ENCODE results near the gene BCO2.
"Not testable (repeated sequence)": the region's sequence is repeated elsewhere in the genome, so short reads cannot be mapped to it uniquely, and the experiment has no call there.

BCO2 gene

DNA sequence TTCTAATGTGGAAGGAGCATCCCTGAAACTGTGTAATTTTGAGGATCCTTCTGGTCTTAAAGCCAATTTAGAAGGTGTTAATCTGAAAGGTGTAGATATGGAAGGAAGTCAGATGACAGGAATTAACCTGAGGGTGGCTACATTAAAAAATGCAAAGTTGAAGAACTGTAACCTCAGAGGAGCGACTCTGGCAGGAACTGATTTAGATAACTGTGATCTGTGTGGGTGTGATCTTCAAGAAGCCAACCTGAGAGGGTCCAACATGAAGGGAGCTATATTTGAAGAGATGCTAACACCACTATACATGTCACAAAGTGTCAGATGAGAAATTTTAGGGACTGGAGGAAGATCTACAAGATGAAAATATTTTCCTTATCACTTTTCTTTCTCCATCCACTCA lies 7.6 kb downstream of the BCO2 start:
- no peak for ATAC-seq

DNA sequence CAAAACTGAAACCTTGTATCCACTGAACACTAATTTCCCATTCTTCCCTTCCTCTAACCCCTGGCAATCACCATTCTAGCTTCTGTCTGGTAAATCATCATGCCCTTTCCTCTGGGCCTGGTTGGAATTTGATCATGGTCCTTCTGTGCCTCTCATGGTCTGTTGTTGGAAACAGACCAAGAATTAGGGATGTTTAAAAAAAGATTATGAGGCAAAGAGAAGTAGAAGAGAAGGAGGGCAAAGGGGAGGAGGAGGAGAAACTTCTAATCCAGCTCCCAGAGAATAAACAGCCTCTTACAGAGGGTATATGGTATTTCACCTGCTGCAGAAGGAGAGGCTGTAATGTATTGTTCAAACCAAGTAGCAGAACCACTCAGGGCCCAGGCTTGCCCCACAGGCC lies 10.6 kb downstream of the BCO2 start:
- Mint-ChIP-seq H3K27ac (no peak overlapping the region), H3K27me3 (peaks cover 9% of the 10 kb centered on the region), H3K4me1 (peaks cover 9% of the 10 kb centered on the region), H3K9me3 (no peaks in the 10 kb centered on the region), H3K36me3 (no peaks in the 10 kb centered on the region), H3K4me3 (no peak overlapping the region)
- ATAC-seq: no peak

More for the DNA sequence above, 7.6 kb downstream of the BCO2 start:
- Mint-ChIP-seq H3K36me3 (no peaks in the 10 kb centered on the region), H3K4me3 (no peak overlapping the region), H3K27ac (no peak overlapping the region), H3K4me1 (peaks cover 25% of the 10 kb centered on the region), H3K9me3 (no peaks in the 10 kb centered on the region), H3K27me3 (no peaks in the 10 kb centered on the region)

DNA sequence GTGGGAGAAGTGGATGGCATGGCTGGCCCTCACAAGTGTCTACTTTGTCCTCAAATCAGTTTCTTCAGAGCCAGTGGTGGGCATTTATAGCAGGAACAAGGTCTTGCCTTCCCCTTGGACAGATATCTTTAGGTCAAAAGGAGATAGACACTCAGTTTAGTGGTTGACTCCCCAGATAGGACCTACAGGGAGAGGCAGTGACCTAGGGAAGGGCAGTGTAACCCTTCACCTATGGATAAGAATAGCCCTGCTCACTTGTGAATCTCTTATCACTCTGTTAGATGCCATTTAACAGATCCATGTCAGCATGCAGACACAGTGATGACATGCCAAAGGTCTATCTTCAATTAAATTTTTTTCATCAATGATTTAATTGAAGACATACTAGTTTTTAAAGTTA lies 11.0 kb downstream of the BCO2 start:
- ATAC-seq: no peak
- H3K4me1 Mint-ChIP-seq: peaks cover 9% of the 10 kb centered on the region
- peaks cover 9% of the 10 kb centered on the region for H3K27me3 Mint-ChIP-seq
- H3K9me3 Mint-ChIP-seq: no peaks in the 10 kb centered on the region
- H3K36me3 Mint-ChIP-seq: no peaks in the 10 kb centered on the region
- no peak overlapping the region for H3K4me3 Mint-ChIP-seq
- H3K27ac Mint-ChIP-seq: no peak overlapping the region

DNA sequence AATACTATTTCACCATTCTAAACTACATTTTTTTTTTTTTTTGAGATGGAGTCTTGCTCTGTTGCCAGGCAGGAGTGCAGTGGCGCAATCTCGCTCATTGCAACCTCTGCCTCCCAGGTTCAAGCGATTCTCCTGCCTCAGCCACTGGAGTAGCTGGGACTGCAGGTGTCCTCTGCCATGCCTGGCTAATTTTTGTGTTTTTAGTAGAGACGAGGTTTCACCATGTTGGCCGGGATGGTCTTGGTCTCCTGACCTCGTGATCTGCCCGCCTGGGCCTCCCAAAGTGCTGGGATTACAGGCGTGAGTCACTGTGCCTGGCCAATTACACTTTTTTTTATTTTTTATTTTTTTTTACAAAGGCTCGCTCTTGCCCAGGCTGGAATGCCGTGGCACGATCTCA lies 19.8 kb downstream of the BCO2 start:
- not testable (repeated sequence) for H3K36me3 Mint-ChIP-seq, H3K27ac Mint-ChIP-seq, H3K4me3 Mint-ChIP-seq, H3K27me3 Mint-ChIP-seq, ATAC-seq, H3K9me3 Mint-ChIP-seq, H3K4me1 Mint-ChIP-seq

DNA sequence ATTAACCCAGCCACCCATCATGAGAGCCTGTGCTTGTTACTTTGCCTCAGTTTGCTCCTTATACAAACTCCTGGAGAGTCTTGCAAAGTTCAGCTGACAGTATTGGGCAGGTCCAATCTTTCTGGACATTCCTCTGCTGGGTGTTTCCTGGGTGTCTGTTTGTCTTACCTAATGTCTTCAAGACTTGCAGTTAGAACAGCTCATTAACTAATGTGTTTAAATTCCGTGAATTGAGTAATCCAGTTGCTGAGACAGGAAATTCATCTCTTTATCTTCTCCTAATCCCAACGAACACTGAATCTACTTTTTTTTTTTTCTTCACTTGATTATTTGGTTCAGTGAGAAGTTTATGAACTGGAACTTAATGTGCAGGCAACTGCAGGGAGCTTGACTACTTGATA lies 20.6 kb downstream of the BCO2 start:
- no peak overlapping the region for H3K4me3 Mint-ChIP-seq
- peaks cover 2% of the 10 kb centered on the region for H3K9me3 Mint-ChIP-seq
- no peak for ATAC-seq

DNA sequence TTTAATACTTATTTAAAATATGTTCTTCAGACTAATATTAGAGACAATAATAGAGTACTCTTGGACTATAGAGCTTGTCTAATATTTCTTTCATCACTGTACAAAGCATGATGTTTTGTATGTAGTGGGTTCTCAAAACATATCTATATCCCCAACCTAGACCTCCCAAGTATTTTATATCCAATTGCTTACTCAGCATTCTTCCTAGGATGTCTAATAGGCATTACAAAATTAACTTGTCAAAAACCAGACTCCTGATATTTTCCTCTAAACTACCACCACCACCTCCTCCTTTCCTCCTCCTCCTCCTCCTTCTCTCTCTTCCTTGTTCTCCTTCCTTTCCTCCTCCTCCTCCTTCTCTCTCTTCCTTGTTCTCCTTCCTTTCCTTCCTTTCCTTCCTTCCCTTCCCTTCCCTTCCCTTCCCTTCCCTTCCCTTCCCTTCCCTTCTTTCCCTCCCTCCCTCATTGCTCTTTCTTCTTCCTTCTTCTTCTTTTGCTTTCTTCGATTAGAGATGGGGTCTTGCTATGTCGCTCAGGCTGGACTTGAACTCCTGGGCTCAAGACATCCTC lies 21.3 kb downstream of the BCO2 start:
- Mint-ChIP-seq H3K9me3 (peaks cover 2% of the 10 kb centered on the region), H3K27me3 (peaks cover 8% of the 10 kb centered on the region), H3K4me3 (no peak overlapping the region), H3K4me1 (no peaks in the 10 kb centered on the region), H3K27ac (no peak overlapping the region), H3K36me3 (no peaks in the 10 kb centered on the region)
- no peak for ATAC-seq

More for the DNA sequence above, 20.6 kb downstream of the BCO2 start:
- H3K36me3 Mint-ChIP-seq: no peaks in the 10 kb centered on the region
- H3K27ac Mint-ChIP-seq: no peak overlapping the region
- H3K4me1 Mint-ChIP-seq: no peaks in the 10 kb centered on the region
- H3K27me3 Mint-ChIP-seq: peaks cover 8% of the 10 kb centered on the region

DNA sequence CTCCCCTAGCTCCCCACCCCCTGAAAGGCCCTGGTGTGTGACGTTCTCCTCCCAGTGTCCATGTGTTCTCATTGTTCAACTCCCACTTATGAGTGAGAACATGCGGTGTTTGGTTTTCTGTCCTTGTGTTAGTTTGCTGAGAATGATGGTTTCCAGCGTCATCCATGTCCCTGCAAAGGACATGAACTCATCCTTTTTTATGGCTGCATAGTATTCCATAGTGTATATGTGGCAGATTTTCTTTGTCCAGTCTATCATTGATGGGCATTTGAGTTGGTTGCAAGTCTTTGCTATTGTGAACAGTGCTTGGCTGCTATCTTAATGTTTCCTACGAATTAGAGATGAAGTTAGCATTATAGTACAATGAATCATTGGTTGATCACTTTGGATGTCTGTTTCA lies 23.8 kb downstream of the BCO2 start:
- not testable (repeated sequence) for ATAC-seq, H3K9me3 Mint-ChIP-seq, H3K4me3 Mint-ChIP-seq, H3K36me3 Mint-ChIP-seq, H3K4me1 Mint-ChIP-seq, H3K27me3 Mint-ChIP-seq, H3K27ac Mint-ChIP-seq

DNA sequence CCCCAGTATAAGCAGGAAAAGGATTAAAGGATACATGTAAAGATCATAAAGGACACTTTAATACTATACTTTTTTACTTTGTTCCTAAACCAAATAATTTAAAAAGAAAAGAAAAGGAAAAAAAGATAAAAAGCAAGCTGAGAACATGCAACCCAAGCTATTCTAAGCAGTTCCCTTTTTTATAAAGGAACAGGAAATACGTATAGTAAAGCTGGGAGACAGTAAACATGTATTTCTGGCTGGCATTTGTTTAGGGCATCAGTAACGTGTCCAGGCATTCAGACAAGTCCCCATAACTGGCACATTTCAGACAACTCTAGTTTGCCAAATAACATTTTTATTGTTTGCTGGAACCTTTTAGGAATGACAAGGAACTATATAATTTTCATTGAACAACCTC lies 24.9 kb downstream of the BCO2 start:
- H3K9me3 Mint-ChIP-seq: peaks cover 2% of the 10 kb centered on the region
- no peak overlapping the region for H3K27ac Mint-ChIP-seq
- no peaks in the 10 kb centered on the region for H3K36me3 Mint-ChIP-seq
- H3K4me3 Mint-ChIP-seq: no peak overlapping the region
- H3K27me3 Mint-ChIP-seq: peaks cover 8% of the 10 kb centered on the region
- H3K4me1 Mint-ChIP-seq: no peaks in the 10 kb centered on the region
- ATAC-seq: no peak

DNA sequence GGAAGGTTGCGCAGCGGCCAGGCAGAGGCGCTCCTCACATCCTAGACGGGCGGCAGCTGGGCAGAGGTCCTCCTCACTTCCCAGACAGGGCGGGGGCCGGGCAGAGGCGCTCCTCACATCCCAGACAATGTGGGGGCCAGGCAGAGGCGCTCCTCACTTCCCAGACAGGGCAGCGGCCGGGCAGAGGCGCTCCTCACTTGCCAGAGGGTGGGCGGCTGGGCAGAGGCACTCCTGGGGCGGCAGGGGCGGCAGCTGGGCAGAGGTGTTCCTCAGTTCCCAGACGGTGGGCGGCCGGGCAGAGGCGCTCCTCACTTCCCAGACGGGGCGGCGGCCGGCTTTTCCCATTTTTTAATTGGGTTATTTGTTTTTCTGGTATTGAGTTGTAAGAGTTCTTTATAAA lies 30.8 kb downstream of the BCO2 start:
- ATAC-seq: no peak

DNA sequence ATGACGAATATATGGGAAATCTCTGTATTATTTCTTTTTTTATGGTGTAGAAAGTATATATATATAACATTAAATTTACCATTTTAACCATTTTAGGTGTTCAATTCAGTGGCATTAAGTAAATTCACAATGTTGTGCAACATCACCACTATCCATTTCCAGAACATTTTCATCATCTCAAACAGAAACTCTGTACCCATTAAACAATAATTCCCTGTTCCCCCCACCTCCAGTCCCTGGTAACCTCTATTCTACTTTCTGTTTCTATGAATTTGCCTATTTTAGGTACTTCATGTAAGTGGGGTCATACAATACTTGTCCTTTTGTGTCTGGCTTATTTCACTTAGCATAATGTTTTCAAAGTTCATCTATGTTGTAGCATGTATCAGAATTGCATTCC lies 35.6 kb downstream of the BCO2 start:
- no peak for ATAC-seq
- no peaks in the 10 kb centered on the region for H3K4me1 Mint-ChIP-seq
- H3K27ac Mint-ChIP-seq: no peak overlapping the region
- no peaks in the 10 kb centered on the region for H3K9me3 Mint-ChIP-seq
- H3K4me3 Mint-ChIP-seq: no peak overlapping the region
- H3K36me3 Mint-ChIP-seq: no peaks in the 10 kb centered on the region
- no peaks in the 10 kb centered on the region for H3K27me3 Mint-ChIP-seq

More for the DNA sequence above, 30.8 kb downstream of the BCO2 start:
- Mint-ChIP-seq H3K9me3 (no peaks in the 10 kb centered on the region), H3K4me3 (no peak overlapping the region), H3K36me3 (no peaks in the 10 kb centered on the region), H3K27ac (no peak overlapping the region), H3K27me3 (no peaks in the 10 kb centered on the region), H3K4me1 (no peaks in the 10 kb centered on the region)

DNA sequence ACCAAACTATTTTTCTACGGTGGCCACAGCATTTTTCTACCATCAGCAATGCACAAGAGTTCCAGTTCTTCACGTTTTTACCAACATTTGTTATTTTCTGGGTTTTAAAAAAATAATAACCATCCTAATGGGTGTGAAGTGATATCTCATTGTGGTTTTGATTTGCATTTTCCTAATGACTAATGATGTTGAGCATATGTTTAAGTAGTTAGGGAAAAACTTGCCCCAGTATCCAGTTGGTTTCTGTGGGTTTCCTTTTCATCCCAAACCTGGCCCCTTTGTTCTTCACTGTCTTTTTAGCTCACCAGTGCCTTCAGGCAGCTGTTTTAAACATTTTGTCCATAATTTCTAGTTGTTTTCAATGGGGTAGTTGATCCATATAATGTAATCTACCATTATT lies 36.2 kb downstream of the BCO2 start:
- no peaks in the 10 kb centered on the region for H3K36me3 Mint-ChIP-seq
- H3K4me3 Mint-ChIP-seq: no peak overlapping the region
- no peak for ATAC-seq
- H3K4me1 Mint-ChIP-seq: no peaks in the 10 kb centered on the region
- no peaks in the 10 kb centered on the region for H3K9me3 Mint-ChIP-seq
- no peak overlapping the region for H3K27ac Mint-ChIP-seq
- H3K27me3 Mint-ChIP-seq: no peaks in the 10 kb centered on the region

DNA sequence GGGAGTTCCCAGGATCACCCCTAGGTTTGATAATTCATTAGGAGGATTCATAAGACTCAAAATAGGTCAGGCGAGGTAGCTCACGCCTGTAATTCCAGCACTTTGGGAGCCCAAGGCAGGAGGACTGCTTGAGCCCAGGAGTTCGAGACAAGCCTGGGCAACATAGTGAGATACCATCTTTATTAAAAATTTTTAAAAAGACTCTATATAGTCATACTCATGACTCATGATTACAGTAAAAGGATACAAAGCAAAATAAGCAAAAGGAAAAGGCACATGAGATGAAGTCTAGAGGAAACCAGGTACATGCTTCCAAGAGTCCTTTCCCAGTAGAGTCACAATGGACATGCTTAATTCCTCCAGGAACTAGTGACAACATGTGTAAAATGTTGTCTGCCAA lies 37.0 kb downstream of the BCO2 start:
- no peak for ATAC-seq
- Mint-ChIP-seq H3K36me3 (no peaks in the 10 kb centered on the region), H3K4me3 (no peak overlapping the region), H3K27ac (no peak overlapping the region), H3K9me3 (no peaks in the 10 kb centered on the region), H3K27me3 (no peaks in the 10 kb centered on the region), H3K4me1 (no peaks in the 10 kb centered on the region)

DNA sequence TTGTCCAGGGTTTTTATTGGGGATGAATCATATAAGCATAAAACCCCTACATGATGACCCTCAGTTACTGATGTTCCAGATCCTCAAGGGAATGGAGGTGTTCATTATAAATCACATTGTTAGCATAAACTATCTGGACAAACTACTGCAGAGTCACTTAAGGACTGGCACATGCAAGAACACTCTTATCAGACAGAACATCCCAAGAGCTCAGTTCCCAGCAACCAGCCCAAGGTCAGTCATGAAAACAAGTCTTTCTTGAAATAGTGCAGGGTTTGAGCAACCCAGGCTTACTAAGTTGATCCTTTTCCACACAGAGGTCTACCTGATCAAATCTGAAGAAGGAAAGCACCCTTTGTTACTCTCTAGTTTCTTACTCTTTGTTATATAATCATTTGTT lies 37.4 kb downstream of the BCO2 start:
- no peaks in the 10 kb centered on the region for H3K4me1 Mint-ChIP-seq
- no peak for ATAC-seq
- H3K4me3 Mint-ChIP-seq: no peak overlapping the region
- H3K27ac Mint-ChIP-seq: no peak overlapping the region
- no peaks in the 10 kb centered on the region for H3K9me3 Mint-ChIP-seq
- no peaks in the 10 kb centered on the region for H3K27me3 Mint-ChIP-seq
- H3K36me3 Mint-ChIP-seq: no peaks in the 10 kb centered on the region

DNA sequence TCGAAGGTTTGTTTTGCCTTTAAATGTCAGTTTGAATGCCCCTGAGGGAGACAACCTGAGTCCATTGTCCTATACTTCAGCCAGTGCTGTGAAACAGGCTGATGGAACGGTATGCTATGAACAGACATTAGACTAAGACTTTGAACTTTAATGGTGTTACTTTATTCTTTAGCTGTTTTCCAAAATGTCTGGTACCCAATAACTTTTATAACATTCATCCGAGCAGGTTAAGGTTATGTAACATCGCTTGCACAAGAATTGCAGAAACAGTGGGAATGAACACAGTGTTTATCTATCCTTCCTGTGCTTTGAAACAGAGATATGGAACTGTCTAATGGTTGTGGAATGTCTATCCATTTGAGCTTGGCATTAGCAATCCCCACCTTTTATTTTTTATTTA lies 38.4 kb downstream of the BCO2 start:
- H3K4me1 Mint-ChIP-seq: no peaks in the 10 kb centered on the region
- no peaks in the 10 kb centered on the region for H3K27me3 Mint-ChIP-seq
- H3K4me3 Mint-ChIP-seq: no peak overlapping the region
- H3K27ac Mint-ChIP-seq: no peak overlapping the region
- ATAC-seq: no peak
- no peaks in the 10 kb centered on the region for H3K36me3 Mint-ChIP-seq
- H3K9me3 Mint-ChIP-seq: no peaks in the 10 kb centered on the region

DNA sequence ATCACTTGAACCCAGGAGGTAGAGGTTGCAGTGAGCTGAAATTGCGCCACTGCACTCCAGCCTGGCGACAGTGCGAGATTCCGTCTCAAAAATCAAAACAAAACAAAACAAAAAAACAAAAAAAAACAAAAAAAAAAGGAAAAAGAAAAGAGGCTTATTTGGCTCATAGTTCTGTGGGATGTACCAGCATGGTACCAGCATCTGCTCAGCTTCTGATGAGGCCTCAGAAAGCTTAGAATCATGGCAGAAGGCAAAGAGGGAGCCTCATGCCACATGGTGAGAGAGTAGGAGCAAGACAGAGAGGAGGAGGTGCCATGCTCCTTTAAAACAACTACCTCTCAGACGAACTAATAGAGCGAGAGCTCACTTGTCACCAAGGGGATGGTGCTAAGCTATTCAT lies 40.3 kb downstream of the BCO2 start:
- H3K27me3 Mint-ChIP-seq: no peaks in the 10 kb centered on the region
- no peak for ATAC-seq
- H3K4me3 Mint-ChIP-seq: no peak overlapping the region
- H3K4me1 Mint-ChIP-seq: peaks cover 6% of the 10 kb centered on the region
- H3K27ac Mint-ChIP-seq: no peak overlapping the region
- H3K9me3 Mint-ChIP-seq: no peaks in the 10 kb centered on the region
- H3K36me3 Mint-ChIP-seq: no peaks in the 10 kb centered on the region

DNA sequence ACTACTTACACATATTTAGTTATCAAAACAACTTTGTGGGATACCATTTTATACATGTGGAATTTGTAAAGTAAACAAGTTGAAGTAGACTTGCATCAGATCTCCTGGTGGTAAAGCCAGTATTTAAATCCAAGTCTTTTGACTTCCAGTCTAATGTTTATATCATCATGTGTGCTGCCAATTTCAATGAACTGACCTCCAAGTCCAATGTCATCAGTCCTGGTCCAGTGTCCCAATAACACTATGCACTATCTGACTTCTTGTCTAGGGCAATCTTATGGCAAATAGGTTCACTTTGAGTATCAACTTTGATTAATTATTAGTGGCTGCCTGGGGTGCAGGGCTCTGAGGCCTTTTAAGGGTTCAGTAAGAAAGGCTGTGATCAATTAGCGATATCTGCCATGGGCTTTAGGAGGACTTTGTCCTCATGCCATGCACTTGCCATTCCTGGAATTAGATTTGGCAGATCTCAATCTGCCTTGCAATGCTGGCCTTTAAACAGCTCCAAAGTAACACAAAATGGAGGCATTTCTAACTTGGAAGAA lies 41.3 kb downstream of the BCO2 start:
- Mint-ChIP-seq H3K4me3 (no peak overlapping the region), H3K36me3 (no peaks in the 10 kb centered on the region), H3K27ac (no peak overlapping the region), H3K9me3 (no peaks in the 10 kb centered on the region), H3K27me3 (no peaks in the 10 kb centered on the region), H3K4me1 (peaks cover 6% of the 10 kb centered on the region)
- no peak for ATAC-seq

All from stimulated activated memory B cell treated with anti-CD40 and anti-IgM and Interleukin-4, amounts not matched to agents 10 μg/mL and 1 μg/mL and 100 μg/mL, for 72 hours (primary cell).